ENCODE measurements around the gene NCOA5. TPM values are rescaled to one million over a fixed set of nuclear protein-coding genes. Genes with fewer than 3 reads are reported as not detected.

Gene NCOA5
- total and polyA plus RNA-seq, 9 of the 15 experiments (the other 6 are each of a cell fraction or from before 2014, with no cell fraction given) = 3.9 to 22.8 (median 13.8) TPM

DNA sequence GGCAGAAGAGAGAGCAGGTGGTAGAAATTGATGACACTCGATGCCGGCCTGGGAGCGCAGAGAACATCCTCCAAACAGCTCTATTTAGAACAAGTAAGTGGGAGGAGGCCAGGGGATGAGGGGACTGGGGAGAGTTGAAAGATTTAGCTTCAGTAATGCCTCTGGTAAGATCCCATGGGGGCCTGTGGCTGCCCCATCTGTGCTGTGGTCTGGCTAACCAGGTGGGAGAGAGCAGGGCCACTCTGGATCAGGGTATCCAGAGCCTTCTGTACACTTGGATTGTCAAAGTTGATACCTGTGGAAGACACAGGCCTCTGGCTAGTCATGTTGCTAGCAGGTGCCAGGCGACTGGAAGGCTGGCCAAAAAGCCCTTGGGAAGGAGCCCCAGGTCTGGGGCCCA, 27.6 kb downstream of the NCOA5 start (continued):
- TF ChIP-seq ZFPM2 (CRISPR knock-in tag; IDR thresholded peaks at IDR 0.05) = no peak
- TF ChIP-seq MTA2 (IDR thresholded peaks at IDR 0.05; ENCODE audit: low read depth) = no peak
- TF ChIP-seq, protein P1, sequence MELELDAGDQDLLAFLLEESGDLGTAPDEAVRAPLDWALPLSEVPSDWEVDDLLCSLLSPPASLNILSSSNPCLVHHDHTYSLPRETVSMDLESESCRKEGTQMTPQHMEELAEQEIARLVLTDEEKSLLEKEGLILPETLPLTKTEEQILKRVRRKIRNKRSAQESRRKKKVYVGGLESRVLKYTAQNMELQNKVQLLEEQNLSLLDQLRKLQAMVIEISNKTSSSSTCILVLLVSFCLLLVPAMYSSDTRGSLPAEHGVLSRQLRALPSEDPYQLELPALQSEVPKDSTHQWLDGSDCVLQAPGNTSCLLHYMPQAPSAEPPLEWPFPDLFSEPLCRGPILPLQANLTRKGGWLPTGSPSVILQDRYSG (tag; conservative IDR thresholded peaks at IDR 0.05; ENCODE audit: low read depth) = no peak
- TF ChIP-seq CREBBP (IDR thresholded peaks at IDR 0.05; ENCODE audit: low read depth, low read length) = no peak
- TF ChIP-seq, protein P2, sequence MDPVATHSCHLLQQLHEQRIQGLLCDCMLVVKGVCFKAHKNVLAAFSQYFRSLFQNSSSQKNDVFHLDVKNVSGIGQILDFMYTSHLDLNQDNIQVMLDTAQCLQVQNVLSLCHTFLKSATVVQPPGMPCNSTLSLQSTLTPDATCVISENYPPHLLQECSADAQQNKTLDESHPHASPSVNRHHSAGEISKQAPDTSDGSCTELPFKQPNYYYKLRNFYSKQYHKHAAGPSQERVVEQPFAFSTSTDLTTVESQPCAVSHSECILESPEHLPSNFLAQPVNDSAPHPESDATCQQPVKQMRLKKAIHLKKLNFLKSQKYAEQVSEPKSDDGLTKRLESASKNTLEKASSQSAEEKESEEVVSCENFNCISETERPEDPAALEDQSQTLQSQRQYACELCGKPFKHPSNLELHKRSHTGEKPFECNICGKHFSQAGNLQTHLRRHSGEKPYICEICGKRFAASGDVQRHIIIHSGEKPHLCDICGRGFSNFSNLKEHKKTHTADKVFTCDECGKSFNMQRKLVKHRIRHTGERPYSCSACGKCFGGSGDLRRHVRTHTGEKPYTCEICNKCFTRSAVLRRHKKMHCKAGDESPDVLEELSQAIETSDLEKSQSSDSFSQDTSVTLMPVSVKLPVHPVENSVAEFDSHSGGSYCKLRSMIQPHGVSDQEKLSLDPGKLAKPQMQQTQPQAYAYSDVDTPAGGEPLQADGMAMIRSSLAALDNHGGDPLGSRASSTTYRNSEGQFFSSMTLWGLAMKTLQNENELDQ (CRISPR knock-in tag; IDR thresholded peaks at IDR 0.05; ENCODE audit: borderline replicate concordance) = no peak
- TF ChIP-seq, protein P3, sequence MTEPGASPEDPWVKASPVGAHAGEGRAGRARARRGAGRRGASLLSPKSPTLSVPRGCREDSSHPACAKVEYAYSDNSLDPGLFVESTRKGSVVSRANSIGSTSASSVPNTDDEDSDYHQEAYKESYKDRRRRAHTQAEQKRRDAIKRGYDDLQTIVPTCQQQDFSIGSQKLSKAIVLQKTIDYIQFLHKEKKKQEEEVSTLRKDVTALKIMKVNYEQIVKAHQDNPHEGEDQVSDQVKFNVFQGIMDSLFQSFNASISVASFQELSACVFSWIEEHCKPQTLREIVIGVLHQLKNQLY (CRISPR knock-in tag; conservative IDR thresholded peaks at IDR 0.05) = no peak
- TF ChIP-seq FOXP1 (CRISPR knock-in tag; IDR thresholded peaks at IDR 0.05) = no peak
- TF ChIP-seq, protein P4, sequence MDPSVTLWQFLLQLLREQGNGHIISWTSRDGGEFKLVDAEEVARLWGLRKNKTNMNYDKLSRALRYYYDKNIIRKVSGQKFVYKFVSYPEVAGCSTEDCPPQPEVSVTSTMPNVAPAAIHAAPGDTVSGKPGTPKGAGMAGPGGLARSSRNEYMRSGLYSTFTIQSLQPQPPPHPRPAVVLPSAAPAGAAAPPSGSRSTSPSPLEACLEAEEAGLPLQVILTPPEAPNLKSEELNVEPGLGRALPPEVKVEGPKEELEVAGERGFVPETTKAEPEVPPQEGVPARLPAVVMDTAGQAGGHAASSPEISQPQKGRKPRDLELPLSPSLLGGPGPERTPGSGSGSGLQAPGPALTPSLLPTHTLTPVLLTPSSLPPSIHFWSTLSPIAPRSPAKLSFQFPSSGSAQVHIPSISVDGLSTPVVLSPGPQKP (CRISPR knock-in tag; IDR thresholded peaks at IDR 0.05) = no peak
